CD4-positive, alpha-beta T cell (primary cell): ENCODE data around the gene CNOT6L. TPM values are rescaled to one million over a fixed set of nuclear protein-coding genes. Genes with fewer than 3 reads are reported as not detected.

ENCODE experiments used
- ATAC-seq: fragments of 200-7000 bp; cut with Tn5 transposase; one replicate; pipeline ENCODE4 v1.10.0; 2022; ENCODE audit warnings: mild to moderate bottlenecking; ENCODE audit not compliant: poor library complexity
- CTCF ChIA-PET: fragments of 350-600 bp; sonication (Branson Sonifier 250); formaldehyde crosslinking; loops from one replicate; lab custom pipeline; 2021; ENCODE audit warnings: antibody characterized with exemption, inconsistent platforms; lab: Charles Lee
- POLR2A ChIA-PET: fragments of 350-600 bp; sonication (Branson Sonifier 250); formaldehyde crosslinking; loops from one replicate; lab custom pipeline; 2021; ENCODE audit warnings: antibody characterized with exemption, inconsistent platforms; lab: Charles Lee
- DNase-seq, 14 experiments: peaks; one replicate each; pipeline ENCODE4 v3.0.0-alpha.2; 2013 to 2020; ENCODE audit warnings: mixed read lengths in 2 of 14
- H3K27ac ChIP-seq, 2 donors: one replicate each; pipeline versions ENCODE4 v1.5.1 to v1.7.0; 2013; ENCODE audit warnings: low read length in 2 of 2, low read depth in 1 of 2, mild to moderate bottlenecking in 1 of 2
- H3K27me3 ChIP-seq, 2 experiments: 1 replicate in 1 of 2; 2 replicates in 1 of 2; pipeline versions ENCODE4 v1.6.1 to v1.7.0; 2013; ENCODE audit warnings: low read length in 2 of 2, control low read depth in 1 of 2, mild to moderate bottlenecking in 1 of 2, moderate library complexity in 1 of 2; ENCODE audit not compliant: insufficient read depth in 2 of 2, control insufficient read depth in 1 of 2
- H3K36me3 ChIP-seq: one replicate; pipeline ENCODE4 v1.6.1; 2013; ENCODE audit warnings: low read length, control low read depth; ENCODE audit not compliant: insufficient read depth
- H3K4me1 ChIP-seq: one replicate; pipeline ENCODE4 v1.6.1; 2013; ENCODE audit warnings: low read length, control low read depth; ENCODE audit not compliant: insufficient read depth
- H3K4me3 ChIP-seq: one replicate; pipeline ENCODE4 v1.5.1; 2013; ENCODE audit warnings: mild to moderate bottlenecking, low read length, moderate library complexity
- H3K9me3 ChIP-seq, 2 experiments: 1 replicate in 1 of 2; 2 replicates in 1 of 2; pipeline versions ENCODE4 v1.6.1 to v1.7.0; 2013; ENCODE audit warnings: low read length in 2 of 2, mild to moderate bottlenecking in 2 of 2, control low read depth in 1 of 2, moderate library complexity in 1 of 2; ENCODE audit not compliant: control insufficient read depth in 1 of 2, insufficient read depth in 1 of 2
- H3K27ac Mint-ChIP-seq: one replicate; pipeline ENCODE4 v1.8.0; 2020; ENCODE audit warnings: mixed read lengths
- H3K27me3 Mint-ChIP-seq: one replicate; pipeline ENCODE4 v1.8.0; 2021; ENCODE audit warnings: mixed read lengths
- H3K36me3 Mint-ChIP-seq: one replicate; pipeline ENCODE4 v1.8.0; 2021; ENCODE audit warnings: low read depth, mixed read lengths
- H3K4me1 Mint-ChIP-seq: one replicate; pipeline ENCODE4 v1.8.0; 2021; ENCODE audit warnings: low read depth, mixed read lengths
- H3K4me3 Mint-ChIP-seq: one replicate; pipeline ENCODE4 v1.8.0; 2020; ENCODE audit warnings: mild to moderate bottlenecking, mixed read lengths
- H3K9me3 Mint-ChIP-seq: one replicate; pipeline ENCODE4 v1.8.0; 2020; ENCODE audit warnings: mixed read lengths
- CTCF ChIP-seq: fragments of 200-600 bp; IDR thresholded peaks from one replicate; pipeline ENCODE4 v1.8.0; 2022; ENCODE audit warnings: antibody characterized with exemption, mild to moderate bottlenecking
- intact Hi-C, 2 experiments: fragments of 100-400 bp; cut with DNase I in 1 of 2; cut with micrococcal nuclease in 1 of 2; formaldehyde crosslinking; loops; one replicate each; pipeline versions ENCODE4 v1.15.1 to v1.9.0; 2023 to 2025; cut with DNase I, micrococcal nuclease
- total RNA-seq, 174 experiments: library from RNA in 2 of 174; stranded (reverse) in 2 of 174; gene quantifications; one replicate each; pipeline ENCODE4 v1.2.3 and lab custom pipeline; 2021 to 2026

CNOT6L gene
- total RNA-seq, 2 experiments from 2014 or later, result 216 to 234 TPM

- H3K27ac Mint-ChIP-seq, result no peak overlapping the region
- H3K4me3 Mint-ChIP-seq, result no peak overlapping the region
- Histone ChIP-seq H3K4me3 (no peak overlapping the region), H3K9me3 (no peaks in the 10 kb centered on the region), H3K4me1 (no peaks in the 10 kb centered on the region), H3K27me3 (no peaks in the 10 kb centered on the region), H3K36me3 (peaks cover 66% of the 10 kb centered on the region), H3K27ac (no peak overlapping the region)
- CTCF ChIA-PET, result no interaction called here
- peaks cover 99% of the 10 kb centered on the region for H3K36me3 Mint-ChIP-seq
- intact Hi-C loops, result loop anchor here in 1 of 2 experiments (5.0 kb wide), 1 partner anchor 34 kb away; no protein-coding TSS in a partner anchor
- H3K9me3 Mint-ChIP-seq, result no peaks in the 10 kb centered on the region
- H3K27me3 Mint-ChIP-seq, result no peaks in the 10 kb centered on the region
- ATAC-seq (no peak), DNase-seq (no peak)
- H3K4me1 Mint-ChIP-seq, result peaks cover 49% of the 10 kb centered on the region
- POLR2A ChIA-PET, result interaction anchor here (2.2 kb wide), 1 partner anchor 49 kb away, joined by 6 read pairs; no protein-coding TSS in a partner anchor
- TF ChIP-seq CTCF, result no peak
Measured at GRCh38 chr4:77771566-77771965, 47.6 kb downstream of the CNOT6L start.

GRCh38 chr4:77765720-77766119 is 53.4 kb downstream of the CNOT6L start:
- H3K36me3 Mint-ChIP-seq, result peaks cover 97% of the 10 kb centered on the region
- TF ChIP-seq CTCF, result no peak
- Histone ChIP-seq H3K4me1 (no peaks in the 10 kb centered on the region), H3K9me3 (peaks cover 1 to 18% of the 10 kb centered on the region in 2 experiments), H3K27me3 (no peaks in the 10 kb centered on the region), H3K27ac (no peak overlapping the region), H3K36me3 (peaks cover 61% of the 10 kb centered on the region), H3K4me3 (no peak overlapping the region)
- POLR2A ChIA-PET, result no interaction called here
- DNase-seq, result no peak
- H3K9me3 Mint-ChIP-seq, result peaks cover 7% of the 10 kb centered on the region
- intact Hi-C loops, result no loop called here
- peak overlapping the region; percentile 51 for H3K27ac Mint-ChIP-seq
- H3K4me1 Mint-ChIP-seq, result peaks cover 53% of the 10 kb centered on the region
- no peak overlapping the region for H3K4me3 Mint-ChIP-seq
- H3K27me3 Mint-ChIP-seq, result no peaks in the 10 kb centered on the region
- CTCF ChIA-PET, result interaction anchor here (1.1 kb wide), 1 partner anchor 10 kb away, joined by 4 read pairs; no protein-coding TSS in a partner anchor
- no peak for ATAC-seq

- Mint-ChIP-seq H3K27me3 (no peaks in the 10 kb centered on the region), H3K4me1 (peaks cover 63% of the 10 kb centered on the region), H3K9me3 (peaks cover 7% of the 10 kb centered on the region), H3K27ac (no peak overlapping the region), H3K36me3 (peaks cover 98% of the 10 kb centered on the region), H3K4me3 (no peak overlapping the region)
- Histone ChIP-seq H3K27me3 (no peaks in the 10 kb centered on the region), H3K36me3 (peaks cover 65% of the 10 kb centered on the region), H3K27ac (no peak overlapping the region), H3K4me1 (no peaks in the 10 kb centered on the region), H3K4me3 (no peak overlapping the region), H3K9me3 (peaks cover 4 to 18% of the 10 kb centered on the region in 2 experiments)
- ChIA-PET CTCF (no interaction called here), POLR2A (interaction anchor here (0.8 kb wide), 1 partner anchor 95 kb away, joined by 3 read pairs; no protein-coding TSS in a partner anchor)
- ATAC-seq (no peak), DNase-seq (no peak)
- TF ChIP-seq CTCF, result no peak
- intact Hi-C loops, result loop anchor here in 1 of 2 experiments (5.0 kb wide), 1 partner anchor 55 kb away; the partner anchor contains the start of gene CNOT6L
Measured at GRCh38 chr4:77762531-77762930, 56.6 kb downstream of the CNOT6L start.
